Putamen (tissue), 1 donor: Measurements from ENCODE around the gene FUNDC2.

Source experiments
- DNase-seq: peaks from one replicate; pipeline ENCODE4 v3.0.0-alpha.2; 2016; ENCODE audit warnings: low spot score

FUNDC2 gene

GRCh38 chrX:155023907-155024833, 2.5 kb upstream of the FUNDC2 start:
- no peak for DNase-seq

- no peak for DNase-seq
Measured at GRCh38 chrX:155026420-155026726, 271 bp upstream of the FUNDC2 start.

GRCh38 chrX:155027509-155028066, 944 bp downstream of the FUNDC2 start:
- no peak for DNase-seq

GRCh38 chrX:155028129-155028528, 1.5 kb downstream of the FUNDC2 start:
- DNase-seq = no peak

- no peak for DNase-seq
Measured at GRCh38 chrX:155028877-155029291, 2.2 kb downstream of the FUNDC2 start.

- DNase-seq = no peak
Measured at GRCh38 chrX:155031657-155032056, 5.0 kb downstream of the FUNDC2 start.

- DNase-seq = no peak
Measured at GRCh38 chrX:155035688-155036087, 9.0 kb downstream of the FUNDC2 start.

- DNase-seq = no peak
Measured at GRCh38 chrX:155046129-155046810, 19.6 kb downstream of the FUNDC2 start.

GRCh38 chrX:155046811-155047528, 20.3 kb downstream of the FUNDC2 start:
- DNase-seq = no peak

- peak; percentile 52 for DNase-seq
Measured at GRCh38 chrX:155048977-155049619, 22.5 kb downstream of the FUNDC2 start.

- no peak for DNase-seq
Measured at GRCh38 chrX:155052738-155053498, 26.3 kb downstream of the FUNDC2 start.

- no peak for DNase-seq
Measured at GRCh38 chrX:155053656-155054055, 27.0 kb downstream of the FUNDC2 start.

- DNase-seq = no peak
Measured at GRCh38 chrX:155054255-155054654, 27.6 kb downstream of the FUNDC2 start.

- DNase-seq = no peak
Measured at GRCh38 chrX:155055494-155055893, 28.9 kb downstream of the FUNDC2 start.

- no peak for DNase-seq
Measured at GRCh38 chrX:155056471-155056870, 29.8 kb downstream of the FUNDC2 start.

GRCh38 chrX:155056877-155057792, 30.5 kb downstream of the FUNDC2 start:
- DNase-seq = peak; percentile 48

- DNase-seq = no peak
Measured at GRCh38 chrX:155061760-155062159, 35.1 kb downstream of the FUNDC2 start.

GRCh38 chrX:155065035-155065734, 38.5 kb downstream of the FUNDC2 start:
- DNase-seq = no peak

- DNase-seq = no peak
Measured at GRCh38 chrX:155068165-155068564, 41.5 kb downstream of the FUNDC2 start.
